PC-9 (cell line): ENCODE measurements around the gene HPCAL1. TPM values are rescaled to one million over a fixed set of nuclear protein-coding genes. Genes with fewer than 3 reads are reported as not detected.

Experiments used
- BruUV-seq: library from RNA; stranded (reverse); fragments of 400-500 nt; replicated peaks from 2 replicates; lab custom pipeline; 2021; lab: Mats Ljungman, UMichigan
- CTCF ChIA-PET: fragments of 300-600 bp; sonication (Branson Sonifier 250); formaldehyde crosslinking; loops from one replicate; lab custom pipeline; 2022; ENCODE audit warnings: antibody characterized with exemption; lab: Charles Lee
- POLR2A ChIA-PET: fragments of 300-600 bp; sonication (Branson Sonifier 250); formaldehyde crosslinking; loops from one replicate; lab custom pipeline; 2022; ENCODE audit warnings: antibody characterized with exemption; ENCODE audit not compliant: unreplicated experiment; lab: Charles Lee
- DNase-seq, 2 experiments: peaks; one replicate each; pipeline versions ENCODE4 v3.0.0 to v3.0.0-alpha.2; 2015 to 2022; ENCODE audit warnings: mixed read lengths in 1 of 2
- H2AFZ ChIP-seq: fragments of 200-600 bp; sonication (generic); 2 replicates; pipeline ENCODE4 v1.8.1; 2017; ENCODE audit warnings: antibody characterized with exemption
- H3F3A ChIP-seq: fragments of 200-600 bp; sonication (generic); 2 replicates; pipeline ENCODE4 v1.8.1; 2017; ENCODE audit warnings: antibody characterized with exemption, mild to moderate bottlenecking, low read depth; ENCODE audit not compliant: insufficient read depth
- H3K27ac ChIP-seq: fragments of 200-600 bp; sonication (generic); 2 replicates; pipeline ENCODE4 v1.6.1; 2016; ENCODE audit warnings: mixed run types
- H3K27me3 ChIP-seq: fragments of 200-600 bp; sonication (generic); 2 replicates; pipeline ENCODE4 v1.6.1; 2016; ENCODE audit warnings: low read depth, mixed run types; ENCODE audit not compliant: insufficient read depth
- H3K36me3 ChIP-seq: fragments of 200-600 bp; sonication (generic); 2 replicates; pipeline ENCODE4 v1.6.1; 2016; ENCODE audit warnings: low read depth, mixed run types
- H3K4me1 ChIP-seq: fragments of 200-600 bp; sonication (generic); replicated peaks from 2 replicates; pipeline ENCODE4 v1.6.1; 2016; ENCODE audit warnings: mixed run types; ENCODE audit not compliant: insufficient read depth
- H3K4me2 ChIP-seq: fragments of 200-600 bp; sonication (generic); 2 replicates; pipeline ENCODE4 v1.6.1; 2017; ENCODE audit warnings: mixed run types
- H3K4me3 ChIP-seq: fragments of 200-600 bp; sonication (generic); 2 replicates; pipeline ENCODE4 v1.6.1; 2016; ENCODE audit warnings: mixed run types
- H3K79me2 ChIP-seq: fragments of 200-600 bp; sonication (generic); 2 replicates; pipeline ENCODE4 v1.6.1; 2017; ENCODE audit warnings: low read depth, mixed run types
- H3K9me2 ChIP-seq: fragments of 200-600 bp; sonication (generic); 2 replicates; pipeline ENCODE4 v1.8.1; 2017; ENCODE audit warnings: mild to moderate bottlenecking; ENCODE audit not compliant: insufficient read depth
- H3K9me3 ChIP-seq: fragments of 200-600 bp; sonication (generic); 2 replicates; pipeline ENCODE4 v1.8.1; 2016; ENCODE audit warnings: low read depth; ENCODE audit not compliant: insufficient read depth
- H4K20me1 ChIP-seq: fragments of 200-600 bp; sonication (generic); 2 replicates; pipeline ENCODE4 v1.8.1; 2017; ENCODE audit not compliant: insufficient read depth
- CTCF ChIP-seq: fragments of 200-600 bp; sonication (generic); conservative IDR thresholded peaks from 2 replicates; pipeline ENCODE4 v1.6.1; 2017; ENCODE audit warnings: mixed run types, antibody characterized with exemption, mild to moderate bottlenecking, moderate library complexity
- EZH2 ChIP-seq: fragments of 200-600 bp; sonication (generic); IDR thresholded peaks from 2 replicates; pipeline ENCODE4 v1.8.0; 2017; ENCODE audit warnings: antibody characterized with exemption, low read depth
- intact Hi-C: fragments of 100-400 bp; cut with micrococcal nuclease; formaldehyde crosslinking; loops from one replicate; pipeline ENCODE4 v1.10.0; 2022; ENCODE audit not compliant: unreplicated experiment
- total RNA-seq: library from RNA; stranded (reverse); gene quantifications from 2 replicates; pipeline ENCODE4 v1.2.3, GENCODE V29; 2021

Gene HPCAL1
- total RNA-seq, 1 experiment from 2014 or later: 105 TPM

- peak overlapping the region; percentile 61 for H3K4me3 ChIP-seq
- TF ChIP-seq EZH2: no peak
- TF ChIP-seq CTCF: no peak
- no TSS peak for BruUV-seq
- H3K79me2 ChIP-seq: peaks cover 61% of the 10 kb centered on the region
- H3K27ac ChIP-seq: peak overlapping the region; percentile 83
- H3K27me3 ChIP-seq: no peaks in the 10 kb centered on the region
- peak overlapping the region; percentile 83 for H3K4me2 ChIP-seq
- H2AFZ ChIP-seq: no peak overlapping the region
- intact Hi-C loops: loop anchor here (1.0 to 10.0 kb wide), 4 partner anchors 19 to 363 kb away; partner anchors contain the start of gene RRM2
- 0 out of 2 replicates have a peak, but pooled peaks cover 7% of the 10 kb centered on the region for H3K9me3 ChIP-seq
- peaks cover 29% of the 10 kb centered on the region for H4K20me1 ChIP-seq
- H3F3A ChIP-seq: peaks cover 30% of the 10 kb centered on the region
- peaks cover 5% of the 10 kb centered on the region; the same call in 1 of the 2 replicates for H3K36me3 ChIP-seq
- ChIA-PET CTCF (interaction anchor here (0.5 to 1.2 kb wide), 4 partner anchors 19 to 1162 kb away, joined by 3 to 8 read pairs (median 4); no protein-coding TSS in a partner anchor), POLR2A (interaction anchor here (0.6 to 0.7 kb wide), 3 partner anchors 16 to 344 kb away, joined by 3 to 5 read pairs (median 3); no protein-coding TSS in a partner anchor)
- peak in 1 of 2 experiments; percentile 26 for DNase-seq
- no peaks in the 10 kb centered on the region; the same call in 1 of the 2 replicates for H3K9me2 ChIP-seq
- peaks cover 70% of the 10 kb centered on the region for H3K4me1 ChIP-seq
Measured at GRCh38 chr2:10301941-10302478, 694 bp upstream of the HPCAL1 start.

GRCh38 chr2:10303181-10303693, 533 bp downstream of the HPCAL1 start:
- peaks cover 41% of the 10 kb centered on the region for H4K20me1 ChIP-seq
- peaks cover 68% of the 10 kb centered on the region for H3K4me1 ChIP-seq
- H3K27ac ChIP-seq: peak overlapping the region; percentile 36
- intact Hi-C loops: loop anchor here (2.0 to 10.0 kb wide), 2 partner anchors 180 to 362 kb away; partner anchors contain the start of gene RRM2
- H3K4me3 ChIP-seq: peak overlapping the region; percentile 92
- ChIA-PET POLR2A (interaction anchor here (0.8 kb wide), 2 partner anchors 20 to 78 kb away, joined by 4 read pairs; no protein-coding TSS in a partner anchor), CTCF (interaction anchor here (0.6 to 2.1 kb wide), 7 partner anchors 14 to 173 kb away, joined by 3 to 16 read pairs (median 3); no protein-coding TSS in a partner anchor)
- BruUV-seq: no TSS peak
- H3F3A ChIP-seq: peaks cover 23% of the 10 kb centered on the region
- 0 out of 2 replicates have a peak, but pooled peaks cover 7% of the 10 kb centered on the region for H3K9me3 ChIP-seq
- H3K9me2 ChIP-seq: no peaks in the 10 kb centered on the region; the same call in 1 of the 2 replicates
- no peak for TF ChIP-seq CTCF
- no peak for TF ChIP-seq EZH2
- peaks cover 5% of the 10 kb centered on the region; the same call in 1 of the 2 replicates for H3K36me3 ChIP-seq
- H3K4me2 ChIP-seq: peak overlapping the region; percentile 89
- peaks cover 74% of the 10 kb centered on the region for H3K79me2 ChIP-seq
- no peak for DNase-seq
- peak overlapping the region; percentile 45 for H2AFZ ChIP-seq
- no peaks in the 10 kb centered on the region for H3K27me3 ChIP-seq

- Histone ChIP-seq H3K4me1 (peaks cover 62% of the 10 kb centered on the region), H3K79me2 (peaks cover 80% of the 10 kb centered on the region)
Measured at GRCh38 chr2:10303694-10304378, 1.1 kb downstream of the HPCAL1 start.

More at GRCh38 chr2:10303694-10304378, 1.1 kb downstream of the HPCAL1 start:
- ChIA-PET POLR2A (interaction anchor here (0.8 kb wide), 1 partner anchor 21 kb away, joined by 4 read pairs; no protein-coding TSS in a partner anchor), CTCF (interaction anchor here (0.5 to 2.1 kb wide), 7 partner anchors 15 to 206 kb away, joined by 3 to 16 read pairs (median 3); no protein-coding TSS in a partner anchor)
- Histone ChIP-seq H3K36me3 (peaks cover 6% of the 10 kb centered on the region; the same call in 1 of the 2 replicates), H3F3A (peaks cover 19% of the 10 kb centered on the region), H3K27ac (peak overlapping the region; percentile 36), H3K9me2 (no peaks in the 10 kb centered on the region; the same call in 1 of the 2 replicates), H3K27me3 (no peaks in the 10 kb centered on the region), H4K20me1 (peaks cover 47% of the 10 kb centered on the region), H3K4me2 (peak overlapping the region; percentile 89), H3K4me3 (peak overlapping the region; percentile 92), H3K9me3 (0 out of 2 replicates have a peak, but pooled peaks cover 5% of the 10 kb centered on the region), H2AFZ (peak overlapping the region; percentile 45; the same call in 1 of the 2 replicates)
- intact Hi-C loops: loop anchor here (2.0 to 10.0 kb wide), 3 partner anchors 27 to 361 kb away; partner anchors contain the start of gene RRM2
- DNase-seq: peak; percentile 45 to 52
- TSS peak; percentile 22 for BruUV-seq
- no peak for TF ChIP-seq EZH2
- TF ChIP-seq CTCF: no peak
